GM12873 (cell line): ENCODE data around the gene RBM17.
A peak's percentile ranks its signal among the peaks of the same experiment; 100 is the strongest.

Experiments used
- TF ChIP-seq, protein P1 (sequence below): IDR thresholded peaks from 2 replicates; pipeline ENCODE4 v1.5.1; 2012; ENCODE audit warnings: low read depth, mild to moderate bottlenecking, moderate library complexity, low read length, control low read depth; ENCODE audit not compliant: insufficient read depth; ENCODE audit errors: missing control alignments

RBM17 gene

DNA sequence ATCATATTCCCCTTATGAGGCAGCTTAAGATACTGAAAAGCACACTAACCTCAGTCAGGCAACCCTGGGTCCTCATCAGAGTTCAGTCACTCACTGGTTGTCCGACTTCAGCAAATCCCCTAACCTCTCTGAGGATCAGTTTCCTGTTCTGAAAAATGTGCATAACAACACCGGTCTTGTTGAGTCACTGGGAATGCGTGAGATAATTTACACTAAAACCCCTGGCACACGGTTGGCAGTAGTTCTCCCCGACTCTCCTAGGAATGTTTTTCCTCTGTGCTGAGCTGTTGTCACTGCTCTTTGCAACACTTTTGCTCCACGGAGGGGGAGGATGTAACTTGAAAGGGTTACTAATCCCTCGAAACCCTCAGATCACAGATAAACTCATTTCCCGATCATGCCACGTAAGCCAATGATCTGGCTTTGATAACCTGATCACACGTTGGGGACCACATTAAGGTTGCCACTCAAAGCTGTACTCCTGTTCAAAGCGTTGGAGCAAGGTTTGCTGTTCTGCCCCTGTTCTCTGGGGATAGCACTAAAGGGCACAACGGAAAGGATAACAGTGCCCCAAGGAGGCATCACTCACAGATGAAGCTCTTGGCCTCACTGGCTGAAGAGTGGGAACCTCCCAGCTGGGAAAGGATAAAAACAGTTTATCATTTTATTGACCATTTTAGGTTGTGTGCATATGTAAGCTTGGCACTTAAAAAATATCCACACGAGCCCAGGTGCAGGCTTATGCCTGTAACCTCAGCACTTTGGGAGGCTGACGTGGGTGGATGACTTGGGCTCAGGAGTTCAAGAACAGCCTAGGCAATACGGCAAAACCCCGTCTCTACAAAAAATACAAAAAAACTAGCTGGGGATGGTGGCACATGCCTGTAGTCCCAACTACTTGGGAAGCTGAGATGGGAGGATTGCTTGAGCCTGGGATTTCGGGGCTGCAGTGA lies 5.0 kb upstream of the RBM17 start:
- TF ChIP-seq, protein P1, sequence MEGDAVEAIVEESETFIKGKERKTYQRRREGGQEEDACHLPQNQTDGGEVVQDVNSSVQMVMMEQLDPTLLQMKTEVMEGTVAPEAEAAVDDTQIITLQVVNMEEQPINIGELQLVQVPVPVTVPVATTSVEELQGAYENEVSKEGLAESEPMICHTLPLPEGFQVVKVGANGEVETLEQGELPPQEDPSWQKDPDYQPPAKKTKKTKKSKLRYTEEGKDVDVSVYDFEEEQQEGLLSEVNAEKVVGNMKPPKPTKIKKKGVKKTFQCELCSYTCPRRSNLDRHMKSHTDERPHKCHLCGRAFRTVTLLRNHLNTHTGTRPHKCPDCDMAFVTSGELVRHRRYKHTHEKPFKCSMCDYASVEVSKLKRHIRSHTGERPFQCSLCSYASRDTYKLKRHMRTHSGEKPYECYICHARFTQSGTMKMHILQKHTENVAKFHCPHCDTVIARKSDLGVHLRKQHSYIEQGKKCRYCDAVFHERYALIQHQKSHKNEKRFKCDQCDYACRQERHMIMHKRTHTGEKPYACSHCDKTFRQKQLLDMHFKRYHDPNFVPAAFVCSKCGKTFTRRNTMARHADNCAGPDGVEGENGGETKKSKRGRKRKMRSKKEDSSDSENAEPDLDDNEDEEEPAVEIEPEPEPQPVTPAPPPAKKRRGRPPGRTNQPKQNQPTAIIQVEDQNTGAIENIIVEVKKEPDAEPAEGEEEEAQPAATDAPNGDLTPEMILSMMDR: no peak

DNA sequence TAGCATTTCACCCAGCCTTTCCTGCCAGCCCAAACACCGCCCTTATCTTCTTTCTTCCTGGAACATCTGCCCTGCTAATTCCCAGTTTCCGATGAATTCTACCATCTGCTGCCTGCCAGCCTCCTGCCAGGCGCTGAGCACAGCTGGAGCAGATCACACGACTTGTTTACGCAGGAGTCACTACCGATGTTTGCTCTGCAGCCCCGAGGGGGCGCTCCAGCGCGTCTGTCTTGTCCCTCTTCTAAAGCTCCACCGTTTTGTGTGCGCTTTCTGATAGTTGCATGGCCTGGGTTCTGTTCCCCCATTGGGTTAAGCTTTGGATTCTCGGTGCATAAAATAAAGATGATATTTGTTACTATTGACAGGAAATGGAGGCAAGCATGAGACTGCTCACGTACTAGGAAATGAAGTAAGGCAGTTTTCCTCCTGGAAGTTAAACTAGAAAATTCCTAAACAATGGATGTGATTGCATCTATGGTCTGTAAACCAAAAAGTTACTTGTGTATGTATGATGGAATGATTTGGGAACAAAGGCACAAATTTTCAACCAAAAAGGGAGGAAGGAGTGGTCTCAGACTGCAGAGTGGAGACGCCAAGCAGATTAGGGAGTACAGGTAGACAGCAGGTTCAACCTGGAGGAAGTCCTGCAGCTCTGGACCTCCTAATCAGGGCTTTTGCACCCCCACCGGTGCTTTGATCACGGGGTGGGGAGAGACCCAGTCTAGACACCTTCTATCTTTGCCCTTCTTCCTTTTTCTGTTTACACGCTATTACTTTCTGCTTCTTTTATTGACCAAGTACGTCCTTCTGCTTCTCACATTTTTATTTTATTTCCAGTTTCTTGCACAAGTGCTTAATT lies 2.2 kb upstream of the RBM17 start:
- TF ChIP-seq, protein P1: peak; percentile 98

DNA sequence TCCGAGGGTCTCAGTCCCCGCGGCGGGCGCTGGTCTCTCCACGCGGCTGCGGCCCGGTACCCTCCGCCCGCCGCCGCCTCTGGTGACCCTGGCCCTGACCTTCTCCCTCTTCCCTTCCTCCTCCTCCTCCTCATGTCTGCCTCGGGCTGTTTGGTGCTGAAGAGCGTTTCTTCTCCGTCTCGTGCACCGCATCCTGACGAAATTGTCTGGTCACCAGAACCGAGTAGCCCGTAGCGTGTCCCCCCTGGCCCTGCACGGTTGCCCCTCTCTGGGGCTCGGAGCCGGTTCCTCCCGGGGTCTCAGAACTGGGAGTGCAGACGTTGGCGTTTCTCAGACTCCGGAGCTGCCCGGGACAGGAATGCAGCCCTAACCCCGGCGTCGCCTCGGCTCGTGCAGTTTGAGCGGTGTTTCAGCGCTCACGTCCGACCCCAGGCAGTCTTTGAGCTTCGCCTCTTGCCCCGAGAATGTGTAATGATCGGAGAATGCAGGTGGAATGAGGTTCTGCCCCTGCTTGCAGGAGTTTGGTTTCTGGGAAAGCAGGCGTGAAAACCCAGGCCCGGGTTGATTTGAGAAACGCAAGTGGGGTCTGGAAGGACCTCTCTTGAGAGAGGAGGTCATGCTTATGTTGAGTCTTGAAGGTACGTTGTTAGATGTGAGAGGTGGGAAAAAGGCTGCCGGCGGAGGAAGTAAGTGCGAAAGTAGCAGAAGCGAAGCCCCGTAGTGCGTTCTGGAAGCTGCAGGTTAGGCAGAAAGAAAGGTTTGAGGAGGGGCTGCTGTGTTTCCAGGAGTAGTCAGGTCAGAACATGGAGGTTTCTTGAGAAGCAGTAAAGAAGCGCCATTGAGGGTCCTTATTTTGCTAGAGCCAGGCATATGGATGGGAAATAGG lies 743 bp downstream of the RBM17 start:
- TF ChIP-seq, protein P1: no peak

DNA sequence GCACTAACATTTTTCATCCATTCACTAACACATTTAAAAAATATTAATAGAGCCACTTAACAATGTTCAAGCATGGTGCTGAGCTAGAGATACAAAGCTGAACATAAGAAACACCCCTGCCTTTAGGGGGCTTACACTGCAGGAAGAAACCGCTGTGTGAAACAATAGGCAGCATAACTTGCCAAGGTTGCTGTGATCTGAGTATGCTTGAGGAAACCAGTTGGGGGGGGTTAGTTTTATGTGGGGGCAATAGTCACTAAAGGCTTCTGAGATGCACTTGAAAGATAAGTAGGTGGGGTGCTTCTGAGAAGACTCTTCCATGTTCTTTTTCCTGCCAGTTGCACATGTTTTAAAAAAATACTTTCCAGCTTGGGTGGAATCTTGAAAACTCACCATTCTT lies 2.8 kb downstream of the RBM17 start:
- TF ChIP-seq, protein P1: no peak

DNA sequence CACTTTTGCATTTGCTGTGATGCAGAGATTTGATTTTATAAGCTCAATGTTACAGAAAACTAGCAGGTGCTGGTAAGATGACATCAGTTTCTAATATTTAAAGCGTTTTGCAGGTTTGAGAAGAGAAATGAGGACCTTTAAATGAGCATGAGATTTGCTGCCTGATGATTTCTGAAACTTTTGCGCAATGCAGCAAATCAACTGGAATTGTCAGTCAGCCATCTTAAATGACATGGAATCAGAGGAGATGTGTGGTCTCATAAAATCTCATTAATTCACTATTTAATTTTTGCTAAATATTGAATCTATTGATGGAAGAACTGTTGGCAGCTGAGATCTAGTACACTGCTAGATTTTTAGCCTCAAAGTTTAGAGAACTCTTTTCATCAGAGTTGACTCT lies 3.9 kb downstream of the RBM17 start:
- TF ChIP-seq, protein P1: no peak

DNA sequence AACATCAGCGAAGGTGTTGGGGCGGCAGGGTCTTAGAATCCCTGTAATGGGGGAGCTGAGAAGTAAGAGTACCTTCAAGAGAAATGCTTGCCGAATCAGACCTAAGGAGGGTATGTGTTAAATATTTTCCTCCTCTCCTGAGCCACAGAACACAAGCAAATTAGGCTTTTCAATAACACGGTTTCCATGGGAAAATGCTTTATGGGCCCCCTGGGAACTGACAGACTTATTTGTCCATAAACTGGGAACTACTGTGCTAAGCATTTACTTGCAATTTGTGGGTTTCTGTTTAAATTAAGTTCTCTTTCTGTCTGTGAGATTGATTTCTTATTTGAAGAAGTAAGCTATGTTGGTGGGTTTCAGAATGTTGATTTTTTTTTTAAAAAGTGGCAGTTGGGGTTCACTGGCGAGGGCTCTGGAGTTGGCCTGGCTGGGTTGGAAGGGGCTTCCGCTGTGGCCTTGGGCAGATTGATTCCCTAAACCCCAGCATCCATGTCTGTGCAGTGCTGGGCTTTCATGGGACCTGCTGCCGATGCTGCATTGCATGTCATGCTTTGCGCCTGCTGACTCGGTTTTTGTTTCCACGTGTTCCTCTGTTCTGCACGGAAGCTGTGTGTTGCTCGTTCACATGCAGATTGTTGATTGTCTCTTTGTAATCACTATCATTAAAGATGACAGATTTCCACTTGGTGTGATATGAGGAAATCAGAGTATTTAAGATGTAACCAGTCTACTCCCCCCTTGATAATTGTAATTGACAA lies 7.2 kb downstream of the RBM17 start:
- TF ChIP-seq, protein P1: no peak
